ENCODE measurements around the gene SP6.

SP6 gene

DNA sequence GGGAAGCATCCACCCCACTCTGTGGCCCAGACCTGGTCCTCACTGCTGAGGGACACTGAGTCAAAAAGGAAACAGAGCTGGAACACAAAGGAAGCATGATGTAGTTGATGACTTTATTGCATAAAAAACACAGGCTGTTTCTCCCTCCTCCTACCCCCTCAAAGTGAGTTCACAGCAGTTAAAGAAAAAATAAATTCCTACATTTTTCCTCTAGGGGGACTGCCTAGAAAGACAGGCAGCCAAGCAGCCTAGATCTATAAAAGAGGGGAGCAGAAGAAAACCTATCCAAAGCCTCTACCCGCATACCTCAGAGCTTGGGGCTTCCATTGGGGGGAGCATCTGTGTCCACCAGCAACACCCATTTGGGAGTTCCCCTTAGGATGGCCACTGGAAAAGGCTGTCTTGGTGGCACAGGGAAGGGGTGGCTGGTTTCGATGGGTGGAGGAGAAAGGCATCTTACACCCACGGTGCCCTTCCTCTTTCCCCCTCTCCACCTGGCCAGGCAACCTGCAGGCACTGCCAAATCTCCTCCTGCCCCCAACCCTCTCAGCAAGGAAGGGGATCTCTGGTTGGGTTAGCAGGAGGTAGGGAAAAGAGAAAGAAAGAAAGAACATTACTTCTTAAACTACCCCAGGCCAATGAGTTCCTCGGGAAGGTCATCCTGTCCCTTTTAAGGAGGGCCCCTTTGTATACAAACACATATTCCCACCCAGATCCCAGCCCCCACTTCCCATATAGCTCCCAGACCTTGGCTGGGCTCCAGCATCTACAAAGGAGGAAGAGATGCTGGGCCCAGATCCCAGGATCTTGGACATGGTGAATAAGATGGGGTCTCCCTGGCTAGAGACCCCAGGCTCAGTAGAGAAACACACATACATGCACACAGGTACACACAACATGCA is 5.9 kb downstream of the SP6 start:
- no peaks in the 10 kb centered on the region for H3K9me3 ChIP-seq
- H3K9ac ChIP-seq = no peak overlapping the region
- peaks cover 28% of the 10 kb centered on the region for H3K4me1 ChIP-seq
- no peak for TF ChIP-seq Cebpa-rat (IDR thresholded peaks at IDR 0.05)
- H3K27me3 ChIP-seq = peaks cover 63% of the 10 kb centered on the region
- H4K20me1 ChIP-seq = peaks cover 28% of the 10 kb centered on the region
- no peak overlapping the region for H3K27ac ChIP-seq
- H3K4me2 ChIP-seq = no peak overlapping the region
- no peak overlapping the region for H3K4me3 ChIP-seq
- no peaks in the 10 kb centered on the region for H3K36me3 ChIP-seq

DNA sequence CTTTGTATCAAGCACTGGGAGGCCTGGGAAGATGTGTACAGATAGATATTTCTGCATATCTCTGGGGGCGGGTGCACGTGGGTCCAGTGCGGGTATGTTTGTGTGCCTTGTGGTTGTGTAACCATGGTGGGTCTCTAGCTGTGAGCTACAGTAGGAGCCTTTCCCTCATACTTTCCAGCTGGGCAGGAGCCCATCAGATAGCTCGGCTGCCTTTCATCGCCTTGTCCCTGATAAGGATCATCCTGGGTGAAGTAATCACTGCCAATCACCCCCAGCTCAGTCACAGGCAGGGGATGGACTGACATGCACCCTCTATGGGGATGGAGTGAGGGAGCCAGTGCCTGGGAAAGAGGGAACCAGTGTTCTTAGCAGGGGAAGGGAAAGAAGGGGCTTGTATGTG is 6.7 kb downstream of the SP6 start:
- H3K36me3 ChIP-seq = peaks cover 4% of the 10 kb centered on the region
- peaks cover 55% of the 10 kb centered on the region for H3K27me3 ChIP-seq
- H3K9me3 ChIP-seq = no peaks in the 10 kb centered on the region
- peaks cover 20% of the 10 kb centered on the region; the same call in 1 of the 2 replicates for H4K20me1 ChIP-seq
- H3K4me2 ChIP-seq = no peak overlapping the region
- H3K4me1 ChIP-seq = peaks cover 36% of the 10 kb centered on the region
- TF ChIP-seq Cebpa-rat (IDR thresholded peaks at IDR 0.05) = no peak
- H3K27ac ChIP-seq = no peak overlapping the region
- H3K9ac ChIP-seq = no peak overlapping the region
- no peak overlapping the region for H3K4me3 ChIP-seq

DNA sequence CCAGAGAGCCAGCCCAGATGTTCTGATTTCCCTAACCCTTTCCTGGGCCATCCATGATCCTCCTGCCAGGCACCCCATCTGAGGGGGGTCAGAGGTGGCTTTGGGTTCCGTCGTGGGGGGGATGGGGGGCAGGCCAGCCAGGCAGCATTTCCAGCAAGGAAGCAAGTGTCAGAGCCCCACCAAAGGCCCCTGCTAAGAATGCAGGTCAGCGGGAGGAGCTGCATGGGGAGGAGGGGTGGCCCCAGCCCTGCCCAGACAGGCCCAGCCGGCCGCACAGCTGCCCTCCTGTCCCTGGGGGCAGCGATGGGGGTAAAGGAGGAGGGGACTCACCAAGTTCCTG is 7.6 kb downstream of the SP6 start:
- peaks cover 38% of the 10 kb centered on the region for H3K4me1 ChIP-seq
- H3K9me3 ChIP-seq = no peaks in the 10 kb centered on the region
- peaks cover 12% of the 10 kb centered on the region for H3K36me3 ChIP-seq
- no peak overlapping the region for H3K4me3 ChIP-seq
- peak overlapping the region; percentile 25; the same call in 1 of the 2 replicates for H3K4me2 ChIP-seq
- H3K27ac ChIP-seq = no peak overlapping the region
- peaks cover 46% of the 10 kb centered on the region for H3K27me3 ChIP-seq
- H3K9ac ChIP-seq = no peak overlapping the region
- peaks cover 19% of the 10 kb centered on the region; the same call in 1 of the 2 replicates for H4K20me1 ChIP-seq
- no peak for TF ChIP-seq Cebpa-rat (IDR thresholded peaks at IDR 0.05)

DNA sequence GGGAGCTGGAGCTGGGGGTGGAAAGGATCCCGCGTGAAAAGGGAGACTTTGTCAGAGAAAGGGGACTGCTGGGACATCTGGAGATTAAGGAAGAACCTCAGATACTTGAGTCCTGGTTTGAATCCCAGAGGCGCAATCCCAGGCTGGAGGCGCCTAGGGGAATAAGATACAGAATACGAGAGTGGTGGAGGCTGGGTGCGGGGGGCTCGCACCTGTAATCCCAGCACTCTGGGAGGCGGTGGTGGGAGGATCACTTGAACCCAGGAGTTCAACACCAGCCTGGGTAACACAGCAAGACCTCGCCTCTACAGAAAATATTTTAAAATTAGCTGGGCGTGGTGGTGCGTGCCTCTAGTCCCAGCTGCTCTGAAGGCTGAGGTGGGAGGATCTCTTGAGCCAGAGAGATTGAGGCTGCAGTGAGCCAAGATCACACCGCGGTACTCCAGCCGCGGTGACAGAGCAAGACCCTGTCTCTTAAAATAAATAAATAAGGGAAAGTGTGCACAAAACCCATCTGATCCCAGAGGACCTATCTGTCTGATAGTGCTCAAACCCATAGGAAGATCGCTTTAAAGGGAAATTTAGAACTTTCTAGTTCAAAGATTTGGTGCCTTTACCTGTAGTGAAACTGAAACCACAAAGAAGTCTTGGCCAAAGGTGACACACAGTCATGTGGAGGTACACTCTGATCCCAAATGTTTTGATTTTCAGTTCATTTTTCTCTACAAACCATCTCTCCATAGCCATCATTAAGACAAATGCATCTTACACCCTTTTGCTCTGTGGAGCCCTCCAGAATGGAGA is 9.3 kb downstream of the SP6 start:
- Histone ChIP-seq H4K20me1 (peaks cover 8% of the 10 kb centered on the region; the same call in 1 of the 2 replicates), H3K4me2 (peak overlapping the region; percentile 86), H3K4me1 (peaks cover 54% of the 10 kb centered on the region), H3K36me3 (peaks cover 29% of the 10 kb centered on the region), H3K4me3 (peak overlapping the region; percentile 83), H3K9me3 (no peaks in the 10 kb centered on the region), H3K27ac (peak overlapping the region; percentile 79), H3K9ac (peak overlapping the region; percentile 84), H3K27me3 (peaks cover 30% of the 10 kb centered on the region)
- no peak for TF ChIP-seq Cebpa-rat (IDR thresholded peaks at IDR 0.05)

DNA sequence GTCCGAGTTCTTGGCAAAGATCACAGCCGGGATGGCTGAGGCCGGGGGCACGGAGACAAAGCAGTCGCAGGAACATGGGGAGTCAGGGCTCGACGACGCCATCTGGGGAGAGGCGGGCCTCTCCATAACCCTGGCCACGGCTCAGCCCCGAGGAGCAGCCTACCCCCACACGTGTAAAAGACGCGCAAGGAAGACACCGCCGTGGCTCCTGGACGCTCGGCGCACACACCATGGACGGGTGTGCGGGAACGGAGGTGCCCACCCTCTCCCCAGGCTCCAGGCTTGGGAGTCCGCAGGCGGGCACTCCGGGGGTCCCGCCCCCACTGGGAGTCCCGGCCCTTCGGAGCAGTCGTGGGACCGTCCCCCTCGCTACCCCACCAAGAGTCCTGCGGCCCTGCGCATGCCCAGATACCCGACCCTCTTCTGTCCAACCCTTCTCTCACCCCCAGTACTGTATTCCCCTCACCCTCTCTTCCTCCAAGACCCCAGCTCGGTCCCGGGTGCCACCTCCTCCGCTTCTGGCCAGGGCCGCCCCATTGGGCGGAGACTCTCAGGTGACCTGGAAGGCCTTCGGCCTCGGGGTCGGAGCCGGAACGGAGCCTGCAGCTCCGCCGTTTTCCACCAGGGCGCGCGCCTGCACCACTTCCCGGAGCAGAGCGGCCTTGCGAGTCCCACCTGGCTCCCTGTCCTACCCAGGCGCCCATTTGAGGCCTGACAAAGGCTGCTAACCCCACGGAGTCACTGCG is 10.0 kb downstream of the SP6 start, which contains the start of gene SCRN2:
Gene SCRN2, minus strand, starts transcription at position 532 of the 746 bp plus-strand sequence. Its CDS starts 430 bp downstream, at position 102.
- H3K4me2 ChIP-seq = peak within 1 kb of the TSS; percentile 86
- peaks cover 37% of the 10 kb centered on the region for H3K36me3 ChIP-seq
- TF ChIP-seq Cebpa-rat (IDR thresholded peaks at IDR 0.05) = no peak
- no peaks in the 10 kb centered on the region for H3K9me3 ChIP-seq
- H4K20me1 ChIP-seq = peaks cover under 1% of the 10 kb centered on the region; the same call in 1 of the 2 replicates
- H3K27me3 ChIP-seq = peaks cover 22% of the 10 kb centered on the region
- peak within 1 kb of the TSS; percentile 84 for H3K9ac ChIP-seq
- peak within 1 kb of the TSS; percentile 79 for H3K27ac ChIP-seq
- peak within 1 kb of the TSS; percentile 83 for H3K4me3 ChIP-seq
- H3K4me1 ChIP-seq = peaks cover 62% of the 10 kb centered on the region

DNA sequence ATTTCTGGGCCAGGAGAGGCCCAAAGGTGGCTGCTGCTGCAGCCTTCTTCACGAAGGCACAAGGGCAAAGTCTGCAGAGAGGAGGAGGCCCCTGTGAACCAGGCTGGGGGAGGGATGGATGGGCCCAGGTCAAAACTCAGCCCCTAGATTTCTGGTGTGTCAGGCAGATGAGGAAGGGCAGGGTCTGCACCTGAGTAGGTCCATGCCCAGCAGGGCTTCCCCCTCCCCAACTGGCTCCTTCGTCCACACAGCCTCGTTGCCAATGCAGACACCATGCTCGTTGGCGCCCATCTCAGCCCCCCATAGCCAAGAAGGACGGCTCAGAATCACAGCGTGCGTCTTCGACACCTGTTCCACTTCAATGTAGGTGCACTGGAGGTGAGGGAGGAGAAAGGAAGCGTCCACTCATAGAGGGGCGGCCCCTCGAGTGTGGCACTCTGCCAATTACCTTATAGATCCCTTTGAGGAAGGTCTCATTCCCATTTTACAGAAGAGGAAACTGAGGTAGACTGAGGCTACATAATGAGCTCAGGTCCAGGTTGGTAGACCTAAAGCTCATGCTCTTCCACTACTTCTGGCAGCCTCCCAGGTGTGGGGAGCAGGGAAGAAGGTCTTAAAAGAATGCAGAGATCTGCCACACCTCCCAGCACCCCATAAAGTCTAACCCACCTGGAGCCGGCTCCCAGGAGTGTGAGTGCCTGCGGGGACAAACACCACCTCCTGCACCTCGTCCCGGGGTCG is 10.8 kb downstream of the SP6 start:
- H3K27me3 ChIP-seq = peaks cover 15% of the 10 kb centered on the region
- H3K36me3 ChIP-seq = peaks cover 44% of the 10 kb centered on the region
- H3K4me1 ChIP-seq = peaks cover 69% of the 10 kb centered on the region
- peak overlapping the region; percentile 83 for H3K4me3 ChIP-seq
- no peaks in the 10 kb centered on the region for H3K9me3 ChIP-seq
- H4K20me1 ChIP-seq = no peaks in the 10 kb centered on the region
- no peak for TF ChIP-seq Cebpa-rat (IDR thresholded peaks at IDR 0.05)
- H3K27ac ChIP-seq = peak overlapping the region; percentile 79
- peak overlapping the region; percentile 84 for H3K9ac ChIP-seq
- peak overlapping the region; percentile 86 for H3K4me2 ChIP-seq

DNA sequence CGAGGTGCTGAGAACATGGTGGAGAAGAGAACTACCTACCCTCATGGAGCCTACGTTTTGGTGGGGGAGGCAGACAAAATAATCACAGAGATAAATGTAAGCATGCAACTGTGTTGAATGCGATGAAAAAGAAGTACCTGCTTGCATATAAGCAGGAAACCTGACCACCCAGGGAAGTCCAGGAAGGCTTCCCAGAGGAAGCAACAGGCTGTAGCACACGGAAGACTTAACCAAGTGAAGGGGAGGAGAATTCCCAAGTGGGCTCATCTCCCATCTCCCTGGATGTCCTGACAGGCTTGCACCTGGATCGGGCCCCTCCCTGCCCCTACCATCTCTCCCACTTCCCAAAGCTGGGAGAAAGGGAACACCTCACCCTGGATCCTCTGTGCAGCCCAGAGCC is 11.9 kb downstream of the SP6 start:
- Histone ChIP-seq H3K4me1 (peaks cover 80% of the 10 kb centered on the region), H3K4me2 (peak overlapping the region; percentile 86; the same call in 1 of the 2 replicates), H3K4me3 (no peak overlapping the region), H3K9me3 (no peaks in the 10 kb centered on the region), H3K27ac (no peak overlapping the region), H3K36me3 (peaks cover 45% of the 10 kb centered on the region), H3K9ac (no peak overlapping the region), H4K20me1 (no peaks in the 10 kb centered on the region), H3K27me3 (peaks cover 4% of the 10 kb centered on the region)
- TF ChIP-seq Cebpa-rat (IDR thresholded peaks at IDR 0.05) = no peak

DNA sequence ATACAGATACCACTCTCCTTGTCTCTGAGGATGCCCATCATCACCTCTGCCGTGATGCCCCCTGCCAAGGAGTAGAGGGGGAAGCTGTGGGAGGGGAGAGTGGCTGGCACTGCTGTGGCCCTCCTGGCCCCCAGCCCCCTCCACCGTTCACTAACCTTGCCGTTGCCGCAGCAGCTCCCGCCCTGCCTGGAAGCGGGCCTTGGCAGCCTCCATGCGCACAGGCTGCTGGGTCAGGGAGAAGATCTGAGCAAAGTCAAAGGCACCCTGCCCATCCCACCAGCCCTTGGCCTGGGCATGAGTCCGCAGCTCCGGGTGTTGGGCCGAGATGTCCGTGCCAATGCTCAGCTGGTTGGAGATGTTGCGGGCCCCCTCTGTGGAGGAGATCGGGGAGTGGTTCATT is 12.3 kb downstream of the SP6 start:
- Histone ChIP-seq H3K4me2 (no peak overlapping the region), H3K4me1 (peaks cover 84% of the 10 kb centered on the region), H3K9ac (no peak overlapping the region), H3K9me3 (no peaks in the 10 kb centered on the region), H4K20me1 (no peaks in the 10 kb centered on the region), H3K27me3 (no peaks in the 10 kb centered on the region), H3K27ac (no peak overlapping the region), H3K36me3 (peaks cover 45% of the 10 kb centered on the region), H3K4me3 (no peak overlapping the region)
- no peak for TF ChIP-seq Cebpa-rat (IDR thresholded peaks at IDR 0.05)
